HG03439 (cell line): ENCODE measurements around the gene S100G.

Experiments
- ATAC-seq: cut with Tn5 transposase; IDR thresholded peaks from one replicate; pipeline ENCODE4 v1.9.1; 2021; ENCODE audit warnings: mild to moderate bottlenecking, moderate library complexity; ENCODE audit not compliant: unreplicated experiment

Gene S100G

GRCh38 chrX:16646366-16647138 is 3.4 kb upstream of the S100G start:
- no peak for ATAC-seq

GRCh38 chrX:16651391-16652024 is 1.6 kb downstream of the S100G start:
- ATAC-seq: no peak

- ATAC-seq: no peak
Observed at GRCh38 chrX:16653424-16653823, 3.5 kb downstream of the S100G start.

- no peak for ATAC-seq
Observed at GRCh38 chrX:16654093-16654492, 4.1 kb downstream of the S100G start.

- ATAC-seq: no peak
Observed at GRCh38 chrX:16658284-16658683, 8.3 kb downstream of the S100G start.

- no peak for ATAC-seq
Observed at GRCh38 chrX:16659321-16659720, 9.4 kb downstream of the S100G start.

- ATAC-seq: no peak
Observed at GRCh38 chrX:16661495-16661894, 11.5 kb downstream of the S100G start.

- ATAC-seq: no peak
Observed at GRCh38 chrX:16662402-16662801, 12.4 kb downstream of the S100G start.

- ATAC-seq: no peak
Observed at GRCh38 chrX:16664074-16664473, 14.1 kb downstream of the S100G start.

- ATAC-seq: no peak
Observed at GRCh38 chrX:16664626-16665025, 14.7 kb downstream of the S100G start.

GRCh38 chrX:16665089-16665488 is 15.1 kb downstream of the S100G start:
- ATAC-seq: no peak

GRCh38 chrX:16666541-16666940 is 16.6 kb downstream of the S100G start:
- ATAC-seq: no peak

GRCh38 chrX:16671005-16671404 is 21.0 kb downstream of the S100G start:
- no peak for ATAC-seq

- no peak for ATAC-seq
Observed at GRCh38 chrX:16678689-16679088, 28.7 kb downstream of the S100G start.

- no peak for ATAC-seq
Observed at GRCh38 chrX:16683007-16683664, 33.2 kb downstream of the S100G start.

GRCh38 chrX:16687514-16687913 is 37.6 kb downstream of the S100G start:
- ATAC-seq: no peak

GRCh38 chrX:16695079-16695676 is 45.2 kb downstream of the S100G start:
- no peak for ATAC-seq

GRCh38 chrX:16696956-16697355 is 47.0 kb downstream of the S100G start:
- no peak for ATAC-seq

- ATAC-seq: no peak
Observed at GRCh38 chrX:16699389-16699788, 49.4 kb downstream of the S100G start.

GRCh38 chrX:16700734-16701133 is 50.8 kb downstream of the S100G start:
- no peak for ATAC-seq

- no peak for ATAC-seq
Observed at GRCh38 chrX:16702700-16703599, 53.0 kb downstream of the S100G start.
